OCI-LY3 (cell line): ENCODE results near the gene AGBL1.

Experiments
- CTCF ChIP-seq: fragments of 200-600, 300-600 bp; sonication (generic); IDR thresholded peaks from 2 replicates; pipeline ENCODE4 v1.5.1; 2014; ENCODE audit warnings: antibody characterized with exemption, low read length, low read depth
- EZH2phosphoT487 ChIP-seq: fragments of 200-600 bp; shearing (Covaris generic); IDR thresholded peaks from 2 replicates; pipeline ENCODE4 v1.6.1; 2018; ENCODE audit warnings: antibody characterized with exemption, mixed run types, low read depth

GRCh38 chr15:86491118-86491517, 411.4 kb downstream of the AGBL1 start:
- no peak for TF ChIP-seq CTCF
- no peak for TF ChIP-seq EZH2phosphoT487
